GM19467 (cell line): Measurements from ENCODE around the gene HPGDS.
"Not testable (repeated sequence)": the region's sequence is repeated elsewhere in the genome, so short reads cannot be mapped to it uniquely, and the experiment has no call there.

Experiments
- ATAC-seq: cut with Tn5 transposase; IDR thresholded peaks from one replicate; pipeline ENCODE4 v1.9.1; 2021; ENCODE audit warnings: mild to moderate bottlenecking, moderate library complexity; ENCODE audit not compliant: unreplicated experiment

Gene HPGDS

DNA sequence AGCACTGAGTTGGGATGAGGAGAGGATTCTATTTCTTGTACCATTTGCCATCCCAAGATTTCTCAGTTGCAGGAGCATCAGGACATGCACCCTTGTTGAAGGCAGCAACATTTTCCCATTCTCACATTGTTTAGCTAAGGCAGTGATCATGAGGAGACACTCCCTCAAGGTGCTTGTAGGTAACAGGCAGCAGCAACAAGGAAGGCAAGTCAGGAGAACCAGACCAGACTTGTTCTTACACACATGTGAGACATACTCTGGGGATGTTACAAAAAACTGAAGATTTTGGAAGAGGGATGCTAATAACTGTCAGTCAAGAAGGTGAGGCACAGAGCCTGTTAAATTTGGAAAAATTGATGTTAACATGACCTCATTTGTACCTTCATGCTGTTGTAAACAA, 15.5 kb upstream of the HPGDS start:
- no peak for ATAC-seq

DNA sequence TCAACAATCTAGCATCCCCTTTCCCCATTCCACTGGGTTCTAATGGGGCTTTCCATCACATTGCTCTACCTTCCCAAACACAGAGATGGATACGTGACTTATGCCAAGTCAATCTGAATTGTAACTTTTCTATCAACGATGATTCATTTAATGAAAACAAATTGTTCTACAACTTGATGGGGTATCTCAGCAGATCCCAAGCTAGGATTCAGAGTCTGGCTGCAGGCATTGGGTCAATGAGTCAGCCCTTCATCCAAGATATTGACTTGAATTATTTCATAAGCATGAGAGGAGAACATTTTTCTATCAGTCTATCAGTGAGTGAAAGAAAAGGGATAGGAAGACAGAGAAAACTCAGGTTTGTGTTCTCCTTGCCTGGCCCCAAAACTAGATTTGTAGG, 15.0 kb upstream of the HPGDS start:
- ATAC-seq = no peak

DNA sequence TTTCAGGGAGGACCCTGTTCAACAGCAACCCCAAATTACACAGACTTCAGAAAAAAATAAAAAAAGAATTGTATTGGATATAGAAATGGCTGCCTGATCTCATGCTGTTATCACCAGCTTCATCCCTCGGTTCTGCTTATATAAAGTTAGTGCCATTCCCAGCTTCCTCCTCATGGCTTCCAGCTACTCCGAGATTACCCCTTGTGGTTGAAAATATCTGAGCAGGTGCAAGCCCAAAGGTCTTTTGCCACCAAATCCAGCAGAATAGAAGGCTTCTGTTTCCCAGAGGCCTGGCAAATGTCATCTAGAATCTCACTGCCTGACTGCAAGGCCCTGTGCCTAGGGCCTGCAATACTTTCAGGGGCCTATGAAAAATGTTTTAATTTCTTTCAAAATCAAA, 13.8 kb upstream of the HPGDS start:
- ATAC-seq = no peak

DNA sequence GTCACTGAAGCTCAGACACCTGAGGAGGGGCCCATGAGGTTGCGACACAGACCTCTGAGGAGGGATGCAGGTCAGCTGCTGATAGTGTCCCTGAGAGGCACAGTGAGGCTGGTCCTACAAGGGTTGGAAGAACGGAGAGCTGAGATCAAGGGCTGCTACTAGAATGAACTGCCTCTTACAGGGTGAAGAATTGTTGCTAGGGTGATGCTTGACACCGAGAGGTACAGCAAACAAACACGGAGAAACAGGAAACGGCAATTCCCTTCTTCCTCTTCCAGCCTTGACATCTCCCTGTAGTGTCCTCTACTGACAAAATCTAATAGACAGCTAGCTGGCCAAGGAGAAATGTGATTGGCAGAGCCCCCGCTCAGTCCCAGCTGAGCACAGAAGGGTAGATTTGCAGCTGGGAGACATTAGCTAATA, 11.8 kb upstream of the HPGDS start:
- ATAC-seq = no peak

DNA sequence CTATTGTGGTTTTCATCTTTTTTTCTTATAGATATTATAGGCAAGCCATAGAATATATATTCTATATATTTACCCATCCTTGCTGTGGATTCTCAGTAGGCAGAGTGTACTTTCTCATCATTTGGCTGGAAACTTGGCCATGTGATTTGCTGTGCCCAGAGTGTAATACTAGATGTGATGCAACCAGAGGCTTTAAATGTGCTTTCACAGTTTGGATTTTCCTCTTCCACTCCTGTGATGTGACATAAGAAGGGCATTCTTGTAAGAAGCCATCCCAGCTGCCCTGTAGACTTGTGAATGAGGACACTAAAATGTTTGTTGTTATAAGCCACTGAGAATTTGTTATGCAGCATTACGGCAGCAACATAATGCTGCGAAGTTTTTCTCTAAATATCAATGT, 10.4 kb upstream of the HPGDS start:
- no peak for ATAC-seq

DNA sequence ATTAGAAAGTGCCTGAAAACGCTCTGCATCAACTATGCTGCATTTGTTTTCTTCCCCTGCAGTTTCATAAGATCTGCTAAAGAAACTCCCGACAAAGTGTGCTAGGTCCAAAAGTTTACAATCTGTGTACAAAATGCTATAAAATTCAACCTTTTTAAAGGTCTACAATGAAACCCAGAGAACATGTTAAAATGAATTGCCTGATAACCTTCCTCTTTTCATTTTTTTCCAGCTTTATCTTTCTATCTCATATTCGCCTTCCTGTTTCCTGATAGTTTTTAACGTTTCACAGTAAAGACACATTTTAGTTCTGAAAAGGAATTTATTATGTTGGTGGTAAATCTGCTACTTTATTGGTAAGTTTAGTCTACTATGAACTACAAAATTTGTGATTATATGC, 9.5 kb upstream of the HPGDS start:
- no peak for ATAC-seq

DNA sequence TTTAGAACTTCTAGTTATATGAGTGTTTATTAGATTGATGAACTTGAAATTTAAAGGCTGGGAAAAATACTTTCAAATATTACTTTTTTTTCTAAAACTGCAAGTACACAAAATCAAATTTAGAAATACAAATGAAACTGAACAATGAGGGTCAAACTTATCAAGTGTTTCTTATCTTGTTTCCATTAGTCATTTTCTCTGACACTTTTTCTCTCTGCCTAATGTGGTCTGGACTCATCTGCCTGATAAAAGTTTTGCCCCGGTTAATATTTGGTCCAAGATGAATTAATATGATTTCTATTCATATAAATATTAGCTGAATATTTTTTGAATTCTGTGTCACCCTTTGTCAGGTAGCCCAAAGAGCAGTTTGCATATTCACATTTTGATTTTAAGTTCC, 8.7 kb upstream of the HPGDS start:
- no peak for ATAC-seq

DNA sequence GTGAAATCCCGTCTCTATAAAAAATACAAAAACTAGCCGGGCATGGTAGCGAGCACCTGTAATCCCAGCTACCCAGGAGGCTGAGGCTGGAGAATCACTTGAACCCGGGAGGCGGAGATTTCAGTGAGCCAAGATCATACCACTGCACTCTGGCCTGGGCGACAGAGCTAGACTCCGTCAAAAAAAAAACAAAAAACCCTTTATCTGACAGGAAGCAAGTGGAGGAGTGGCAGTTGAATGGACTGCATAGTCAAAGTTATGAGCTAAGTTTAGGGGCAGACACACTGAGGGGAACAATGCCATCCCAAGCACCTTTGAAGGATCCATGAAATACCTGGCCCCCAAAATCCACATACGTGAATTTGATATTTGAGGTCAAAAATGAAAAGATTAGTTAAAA, 7.5 kb upstream of the HPGDS start:
- ATAC-seq = no peak

DNA sequence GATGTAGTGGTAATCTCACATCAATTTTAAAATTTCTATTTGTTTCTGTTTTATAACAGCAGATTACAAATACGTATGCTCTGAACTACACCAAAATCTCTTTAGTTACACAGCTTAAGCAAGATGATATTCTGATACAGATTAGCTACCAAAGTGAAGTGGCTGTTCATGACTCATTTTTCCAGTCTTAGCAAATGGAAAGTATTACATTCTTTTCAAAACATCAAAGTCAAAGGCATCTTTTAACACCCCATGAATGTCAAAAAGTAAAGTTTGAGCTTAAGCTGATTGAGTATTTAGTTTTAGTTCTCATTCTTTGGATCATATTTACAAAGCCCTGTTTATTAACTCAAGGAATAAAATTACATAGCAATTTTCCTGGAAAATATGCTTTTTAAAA, 6.6 kb upstream of the HPGDS start:
- no peak for ATAC-seq

DNA sequence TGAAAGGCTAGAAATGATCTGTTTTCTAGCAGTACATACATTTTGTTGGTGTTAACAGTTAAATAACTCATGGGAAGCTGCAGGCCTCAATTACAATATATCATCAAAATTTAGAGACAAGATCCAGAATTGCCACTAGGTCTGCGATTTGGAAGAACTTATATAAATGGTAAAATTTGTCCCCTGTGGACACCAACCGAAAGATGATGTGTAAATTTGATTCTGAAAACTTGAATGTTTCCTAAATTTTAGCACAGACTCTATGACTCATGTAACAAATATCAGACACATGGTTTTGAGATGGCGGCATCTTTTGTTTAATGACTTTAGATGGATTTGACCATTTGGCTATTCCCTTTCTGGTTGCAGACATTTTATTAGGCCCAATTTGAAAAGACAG, 6.0 kb upstream of the HPGDS start:
- no peak for ATAC-seq

DNA sequence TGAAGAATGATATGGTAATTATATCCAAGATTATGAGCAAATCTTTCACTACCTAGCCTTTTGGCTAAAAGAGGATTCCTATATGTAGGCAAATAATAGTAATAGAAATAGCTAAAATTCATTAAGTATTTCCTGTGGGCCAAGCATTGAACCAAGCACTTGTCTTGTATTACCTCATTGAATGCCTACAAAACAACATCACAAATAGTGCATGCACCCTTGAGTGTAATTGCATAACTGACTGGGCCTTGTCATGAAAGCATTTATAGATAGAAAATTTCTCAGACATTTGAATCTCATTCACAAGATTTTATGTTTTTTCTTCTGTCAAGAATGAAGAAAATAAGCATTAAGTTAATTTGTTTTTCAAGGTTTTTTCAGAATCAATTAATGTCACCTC, 3.9 kb upstream of the HPGDS start:
- no peak for ATAC-seq

DNA sequence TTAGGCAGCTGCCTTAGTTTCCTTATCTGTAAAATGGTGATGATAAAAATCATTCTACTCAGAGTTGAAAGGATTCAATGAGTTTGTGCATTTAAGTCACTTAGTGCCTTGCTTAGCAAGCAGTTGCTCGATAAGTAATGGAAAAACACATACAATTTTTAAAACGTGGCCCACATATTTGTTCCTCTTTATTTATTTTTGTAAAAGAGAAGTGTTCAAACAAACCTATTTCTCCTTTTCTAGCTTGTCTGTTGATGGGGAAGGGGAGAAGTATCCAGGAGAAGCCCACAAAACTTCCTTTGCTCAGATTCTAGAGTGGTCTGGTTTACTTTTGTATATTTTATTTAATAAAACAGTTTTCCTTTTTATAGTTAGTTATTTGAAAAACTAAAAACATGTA, 3.3 kb upstream of the HPGDS start:
- no peak for ATAC-seq

DNA sequence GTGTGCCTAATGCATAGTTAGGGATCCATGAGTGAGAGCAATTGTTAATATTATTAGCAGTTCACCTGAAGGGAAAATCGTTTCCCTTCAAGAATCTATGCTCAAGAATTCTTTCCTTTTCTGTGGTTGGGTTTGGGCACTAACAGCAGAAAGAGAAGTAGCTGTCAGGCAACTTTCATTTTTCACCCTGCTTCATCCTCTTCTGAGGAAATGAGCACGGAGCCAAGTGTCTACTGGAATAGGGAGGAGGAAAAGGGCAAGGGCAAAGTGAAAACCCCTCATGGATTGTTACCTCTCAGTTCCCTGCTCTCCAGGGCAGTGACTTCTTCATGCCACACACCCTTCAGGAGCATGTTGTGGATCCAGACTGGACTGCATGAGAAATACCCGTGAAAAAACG, 2.6 kb upstream of the HPGDS start:
- no peak for ATAC-seq

DNA sequence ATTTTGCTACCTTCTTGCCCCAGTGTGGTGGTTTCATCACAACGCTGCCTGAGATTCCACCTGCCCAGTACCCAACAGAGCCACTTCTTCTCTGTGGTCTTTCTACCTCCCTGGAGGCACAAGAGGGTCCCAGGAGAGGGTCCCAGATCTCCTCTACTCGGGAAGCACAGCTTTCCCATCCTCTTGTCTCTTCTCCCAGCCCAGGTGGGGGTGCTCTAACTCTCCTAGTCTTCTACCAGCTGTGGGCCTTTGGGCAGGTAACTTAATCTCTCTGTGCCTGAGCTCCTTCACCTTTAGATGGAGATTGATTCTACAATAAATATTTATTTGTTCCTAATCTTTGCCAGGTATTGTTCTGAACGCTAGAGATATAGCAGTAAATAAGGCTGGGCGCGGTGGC, 1.8 kb upstream of the HPGDS start:
- no peak for ATAC-seq

DNA sequence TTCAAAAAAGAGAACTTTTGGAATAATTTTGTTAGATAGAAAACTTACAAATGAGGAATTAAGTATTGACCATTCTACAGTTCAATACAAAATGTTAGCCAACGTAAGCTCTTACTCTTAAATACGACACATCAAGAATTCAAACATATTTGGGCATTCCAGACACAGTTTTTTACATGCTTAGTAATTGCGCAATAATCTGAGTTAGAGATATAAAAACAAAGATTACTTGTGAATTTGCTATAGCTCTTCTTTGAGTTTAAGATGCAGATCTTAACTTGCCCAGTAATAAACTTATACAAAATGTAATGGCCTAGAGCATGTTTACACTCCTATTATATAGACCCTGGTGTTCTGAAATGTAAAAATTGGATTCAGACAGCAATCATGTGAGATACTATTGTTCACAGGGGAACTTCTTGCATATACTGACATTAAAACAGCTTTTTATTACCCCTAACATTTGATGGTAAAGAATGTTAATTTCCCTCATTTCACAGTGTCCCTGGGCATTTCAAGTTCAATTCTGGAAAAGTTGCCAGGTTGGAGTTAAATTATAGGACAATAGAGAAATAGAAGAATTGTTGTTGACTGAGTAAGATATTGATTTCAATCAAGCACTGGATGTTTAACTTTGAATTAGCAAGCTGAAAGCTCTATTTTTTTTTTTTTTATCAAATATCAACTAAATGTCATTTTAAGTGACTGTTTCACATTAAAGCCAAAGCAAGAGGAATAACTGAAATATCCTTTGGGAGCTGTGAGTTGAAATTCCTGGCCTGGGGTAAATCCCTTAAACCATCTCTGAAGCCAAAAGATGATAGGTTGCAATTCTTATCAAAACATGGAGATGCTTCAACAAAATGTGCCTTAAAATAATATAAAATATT, 910 bp downstream of the HPGDS start:
- ATAC-seq = no peak

DNA sequence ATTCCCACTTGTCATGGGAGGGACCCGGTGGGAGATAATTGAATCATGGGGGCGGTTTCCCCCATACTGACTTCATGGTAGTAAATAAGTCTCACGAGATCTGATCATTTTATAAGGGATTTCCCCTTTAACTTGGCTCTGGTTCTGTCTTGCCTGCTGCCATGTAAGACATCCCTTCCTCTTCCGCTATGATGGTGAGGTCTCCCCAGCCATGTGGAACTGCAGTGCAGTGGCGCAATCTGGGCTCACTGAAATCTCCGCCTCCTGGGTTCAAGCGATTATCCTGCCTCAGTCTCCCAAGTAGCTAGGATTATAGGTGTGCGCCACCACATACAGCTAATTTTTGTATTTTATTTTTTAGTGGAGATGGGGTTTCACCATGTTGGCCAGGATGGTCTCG, 2.9 kb downstream of the HPGDS start:
- ATAC-seq = no peak

DNA sequence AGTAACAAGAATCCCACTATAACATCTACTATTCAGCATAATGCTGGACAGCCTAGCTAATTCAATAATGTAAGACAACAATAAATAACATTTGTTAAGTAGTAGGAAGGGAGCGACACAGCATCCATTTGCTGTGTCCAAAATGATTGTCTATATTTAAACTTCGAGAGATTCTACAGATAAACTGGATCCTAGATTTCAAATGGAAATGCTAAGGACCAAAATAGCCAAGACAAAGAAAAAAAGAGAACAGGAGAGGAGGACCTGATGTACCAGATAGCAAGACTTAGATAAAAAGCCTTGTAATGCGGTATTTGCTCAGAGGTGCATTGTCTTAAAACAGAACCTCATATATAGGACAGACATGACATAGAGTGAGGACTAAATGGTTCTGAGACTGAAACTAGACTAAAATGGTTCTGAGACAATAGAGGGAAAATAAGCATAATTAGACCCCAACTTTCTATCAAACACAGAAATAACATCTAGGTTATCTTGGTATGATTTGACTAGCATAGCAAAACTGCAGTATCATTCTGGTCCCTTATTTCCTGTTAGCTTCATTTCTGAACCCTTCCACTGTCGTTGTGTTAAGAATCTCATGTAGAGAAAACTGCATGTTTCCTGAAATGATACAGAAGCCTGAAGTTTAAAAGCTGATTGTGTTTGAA, 3.8 kb downstream of the HPGDS start:
- ATAC-seq = peak; percentile 64

DNA sequence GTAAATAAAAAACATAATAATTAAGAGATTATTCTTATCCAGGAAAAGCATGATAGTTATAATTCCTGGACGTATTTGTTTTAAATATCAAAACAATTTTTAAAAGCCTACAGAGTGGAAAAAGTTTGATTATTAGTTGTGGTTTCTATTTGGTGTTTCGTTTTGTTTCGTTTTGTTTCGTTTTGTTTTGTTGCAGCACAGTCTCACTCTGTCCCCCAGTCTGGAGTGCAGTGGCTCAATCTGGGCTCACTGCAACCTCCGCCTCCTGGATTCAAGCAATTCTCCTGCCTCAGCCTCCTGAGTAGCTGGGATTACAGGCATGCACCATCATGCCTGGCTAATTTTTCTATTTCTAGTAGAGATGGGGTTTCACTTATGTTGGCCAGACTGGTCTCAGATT, 5.8 kb downstream of the HPGDS start:
- ATAC-seq = not testable (repeated sequence)

DNA sequence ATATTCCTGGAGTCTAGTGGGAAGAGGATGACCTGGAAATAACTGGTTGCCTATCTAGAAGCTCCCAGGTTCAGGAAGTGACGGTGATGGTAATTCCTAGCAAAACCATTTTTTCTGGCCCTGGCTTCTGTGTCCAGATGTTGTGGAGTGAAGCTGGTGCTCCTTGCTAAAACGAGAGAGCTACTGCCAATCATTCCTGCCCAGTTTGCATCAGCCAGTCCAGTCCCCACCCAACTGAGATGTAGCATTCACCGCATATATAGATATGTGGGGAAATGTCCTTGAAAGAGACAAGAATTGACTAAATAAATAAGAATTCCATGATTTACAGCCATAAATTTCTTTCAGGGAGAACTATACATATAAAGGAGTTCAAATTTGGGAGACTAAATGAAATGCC, 6.3 kb downstream of the HPGDS start:
- no peak for ATAC-seq

DNA sequence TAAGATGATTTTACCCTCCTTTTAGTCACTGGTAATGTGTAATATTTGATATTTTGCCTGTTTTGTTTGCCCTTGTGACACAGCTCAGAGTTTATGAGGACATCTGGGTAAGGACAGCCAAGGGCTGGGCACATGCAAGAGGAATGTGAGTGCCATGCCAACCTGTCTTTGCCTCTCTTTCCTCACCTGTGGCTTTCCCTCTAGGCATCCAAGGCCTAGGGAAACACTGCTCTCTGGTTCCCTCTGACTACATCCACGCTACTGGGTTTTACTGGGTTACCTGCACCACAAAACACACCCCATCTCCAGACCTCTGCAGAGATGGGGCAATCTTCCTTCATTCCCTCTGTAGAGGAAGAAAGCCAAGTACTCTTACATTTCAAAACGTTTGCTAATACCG, 7.7 kb downstream of the HPGDS start:
- no peak for ATAC-seq

DNA sequence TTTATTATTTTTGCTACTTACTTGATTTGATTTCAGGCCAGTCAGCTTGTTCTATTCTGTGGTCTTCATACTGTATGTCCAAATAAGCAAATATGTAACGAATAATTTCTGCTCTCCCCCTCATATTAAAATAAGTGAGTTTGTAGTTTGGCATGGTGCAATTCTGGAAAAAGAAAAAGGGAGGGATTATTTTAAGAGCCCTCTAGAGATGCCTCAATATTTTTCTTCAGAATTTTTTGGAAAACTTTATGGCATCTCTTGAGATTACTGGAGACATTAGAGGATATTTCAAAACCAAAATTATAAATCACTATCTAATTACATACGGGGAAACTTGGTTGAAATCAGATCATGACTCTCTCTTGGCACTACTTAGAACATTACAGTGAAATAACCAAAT, 8.2 kb downstream of the HPGDS start:
- ATAC-seq = no peak

DNA sequence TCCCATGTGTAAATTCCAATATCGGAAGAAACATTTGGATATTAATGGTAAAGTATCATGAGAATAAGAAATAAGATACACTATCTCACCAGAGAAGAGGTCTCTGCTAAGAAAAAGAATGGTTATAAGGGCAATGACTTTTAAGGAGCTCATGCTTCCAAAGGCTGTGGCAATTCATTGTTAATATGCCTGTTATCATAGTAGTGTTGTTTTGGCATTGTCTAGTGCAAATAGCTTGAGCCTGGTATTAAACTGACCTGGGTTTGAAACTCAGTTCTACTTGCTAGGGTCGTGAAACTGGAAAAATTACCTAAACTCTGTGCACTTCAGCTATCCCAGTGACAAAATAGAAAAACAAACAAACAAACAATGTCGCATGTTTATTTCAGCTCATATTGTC, 8.8 kb downstream of the HPGDS start:
- no peak for ATAC-seq
